ENCODE results near the gene PRKD3. TPM values are rescaled to one million over a fixed set of nuclear protein-coding genes. Genes with fewer than 3 reads are reported as not detected.
"Not testable (repeated sequence)": the region's sequence is repeated elsewhere in the genome, so short reads cannot be mapped to it uniquely, and the experiment has no call there.

PRKD3 gene
- total RNA-seq, 2 donors from 2014 or later: 46.8 to 78.4 TPM

DNA sequence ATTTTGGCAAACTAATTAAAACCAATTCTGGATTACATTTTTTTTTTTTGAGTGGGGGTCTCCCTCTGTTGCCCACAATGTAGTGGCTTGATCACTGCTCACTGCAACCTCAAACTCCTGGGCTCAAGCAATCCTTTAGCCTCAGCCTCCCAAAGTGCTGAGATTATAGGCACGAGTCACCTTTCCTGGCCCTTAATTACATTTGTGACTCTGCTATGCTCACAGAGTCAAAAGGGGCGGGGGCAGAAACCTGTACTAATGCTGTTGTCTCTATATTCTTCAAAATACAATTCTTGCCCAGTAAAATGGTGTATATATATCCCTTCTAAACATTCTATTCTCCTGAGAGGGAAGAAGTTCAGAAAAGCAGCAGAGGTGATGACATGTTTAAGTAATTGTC lies 23.2 kb downstream of the PRKD3 start:
- peaks cover 3 to 28% of the 10 kb centered on the region in 2 donors for H3K4me1 ChIP-seq (ENCODE audit: control insufficient read depth in 1 of 2, low read depth in 2 of 2)
- H3K4me3 ChIP-seq: no peak overlapping the region
- no peaks in the 10 kb centered on the region for H3K9me3 ChIP-seq
- no peak for ATAC-seq (ENCODE audit: insufficient number of reproducible peaks, low FRiP score, low read depth)
- no peaks in the 10 kb centered on the region for H3K27me3 ChIP-seq (replicated peaks; ENCODE audit: insufficient read depth)
- no peak for DNase-seq (ENCODE audit: low spot score)
- TF ChIP-seq, protein P1, sequence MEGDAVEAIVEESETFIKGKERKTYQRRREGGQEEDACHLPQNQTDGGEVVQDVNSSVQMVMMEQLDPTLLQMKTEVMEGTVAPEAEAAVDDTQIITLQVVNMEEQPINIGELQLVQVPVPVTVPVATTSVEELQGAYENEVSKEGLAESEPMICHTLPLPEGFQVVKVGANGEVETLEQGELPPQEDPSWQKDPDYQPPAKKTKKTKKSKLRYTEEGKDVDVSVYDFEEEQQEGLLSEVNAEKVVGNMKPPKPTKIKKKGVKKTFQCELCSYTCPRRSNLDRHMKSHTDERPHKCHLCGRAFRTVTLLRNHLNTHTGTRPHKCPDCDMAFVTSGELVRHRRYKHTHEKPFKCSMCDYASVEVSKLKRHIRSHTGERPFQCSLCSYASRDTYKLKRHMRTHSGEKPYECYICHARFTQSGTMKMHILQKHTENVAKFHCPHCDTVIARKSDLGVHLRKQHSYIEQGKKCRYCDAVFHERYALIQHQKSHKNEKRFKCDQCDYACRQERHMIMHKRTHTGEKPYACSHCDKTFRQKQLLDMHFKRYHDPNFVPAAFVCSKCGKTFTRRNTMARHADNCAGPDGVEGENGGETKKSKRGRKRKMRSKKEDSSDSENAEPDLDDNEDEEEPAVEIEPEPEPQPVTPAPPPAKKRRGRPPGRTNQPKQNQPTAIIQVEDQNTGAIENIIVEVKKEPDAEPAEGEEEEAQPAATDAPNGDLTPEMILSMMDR (IDR thresholded peaks at IDR 0.05): no peak
- no peak overlapping the region for H3K27ac ChIP-seq
- no peaks in the 10 kb centered on the region for H3K36me3 ChIP-seq

DNA sequence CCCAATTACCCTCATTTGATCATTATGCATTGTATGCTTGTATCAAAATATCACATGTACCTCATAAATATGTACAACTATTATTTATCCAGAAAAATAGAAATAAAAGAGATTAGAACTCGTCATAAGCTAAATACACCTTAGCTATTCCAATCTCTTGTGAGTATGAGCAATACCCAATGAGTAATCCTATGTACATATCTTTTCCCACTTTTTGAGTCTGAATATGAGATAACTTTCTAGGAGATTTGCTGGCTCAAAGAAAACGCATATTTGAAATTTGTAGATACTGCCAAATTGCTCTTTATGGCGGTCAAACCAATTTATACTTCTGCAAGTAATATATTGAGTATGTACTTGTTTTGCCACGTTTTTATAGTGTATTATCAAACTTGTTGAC lies 24.1 kb downstream of the PRKD3 start:
- peaks cover 3 to 20% of the 10 kb centered on the region in 2 donors for H3K4me1 ChIP-seq (ENCODE audit: control insufficient read depth in 1 of 2, low read depth in 2 of 2)
- H3K9me3 ChIP-seq: no peaks in the 10 kb centered on the region
- no peaks in the 10 kb centered on the region for H3K36me3 ChIP-seq
- ATAC-seq (ENCODE audit: insufficient number of reproducible peaks, low FRiP score, low read depth) (no peak), DNase-seq (ENCODE audit: low spot score) (no peak)
- H3K27me3 ChIP-seq (replicated peaks; ENCODE audit: insufficient read depth): no peaks in the 10 kb centered on the region
- H3K4me3 ChIP-seq: no peak overlapping the region
- no peak overlapping the region for H3K27ac ChIP-seq
- TF ChIP-seq, protein P1 (IDR thresholded peaks at IDR 0.05): no peak

DNA sequence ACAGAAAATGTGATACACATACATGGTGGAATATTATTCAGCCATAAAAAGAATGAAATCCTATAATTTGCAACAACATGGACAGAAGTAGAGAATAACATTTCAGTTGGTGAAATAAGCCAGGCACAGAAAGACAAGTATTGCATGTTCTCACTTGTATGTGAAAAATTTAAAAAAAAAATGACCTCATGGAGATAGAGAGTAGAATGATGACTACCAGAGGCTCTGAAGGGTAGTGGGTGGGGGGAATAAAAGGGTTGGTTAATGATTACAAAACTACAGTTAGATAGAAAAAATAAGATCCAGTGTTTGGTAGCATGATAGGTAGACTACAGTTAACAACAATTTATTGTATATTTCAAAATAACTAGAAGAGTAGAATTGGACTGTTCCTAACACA lies 24.5 kb downstream of the PRKD3 start:
- Histone ChIP-seq H3K9me3 (no peaks in the 10 kb centered on the region), H3K4me3 (no peak overlapping the region), H3K4me1 (ENCODE audit: control insufficient read depth in 1 of 2, low read depth in 2 of 2) (peaks cover 3 to 16% of the 10 kb centered on the region in 2 donors), H3K27me3 (replicated peaks; ENCODE audit: insufficient read depth) (no peaks in the 10 kb centered on the region), H3K27ac (no peak overlapping the region), H3K36me3 (no peaks in the 10 kb centered on the region)
- TF ChIP-seq, protein P1 (IDR thresholded peaks at IDR 0.05): no peak
- DNase-seq (ENCODE audit: low spot score): no peak
- no peak for ATAC-seq (ENCODE audit: insufficient number of reproducible peaks, low FRiP score, low read depth)

DNA sequence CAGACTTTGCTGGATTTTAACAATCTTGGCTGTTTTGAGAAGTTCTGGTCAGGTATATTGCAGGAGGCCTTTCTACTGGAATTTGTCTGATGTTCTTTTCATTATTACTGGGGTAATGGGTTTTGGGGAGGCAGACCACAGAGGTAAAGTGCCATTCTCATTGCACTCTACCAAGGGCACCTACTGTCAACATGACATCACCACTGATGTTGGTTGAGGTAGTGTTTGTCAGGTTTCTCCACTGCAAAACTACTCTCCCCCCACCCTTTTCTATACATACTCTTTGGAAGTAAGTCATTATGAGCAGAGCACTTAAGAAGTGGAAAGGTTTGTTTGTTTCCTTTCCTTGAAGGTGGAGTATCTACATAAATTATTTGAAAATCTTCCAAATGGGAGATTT lies 27.0 kb downstream of the PRKD3 start:
- TF ChIP-seq, protein P1 (IDR thresholded peaks at IDR 0.05): no peak
- Histone ChIP-seq H3K36me3 (no peaks in the 10 kb centered on the region), H3K4me3 (no peak overlapping the region), H3K27me3 (replicated peaks; ENCODE audit: insufficient read depth) (no peaks in the 10 kb centered on the region), H3K9me3 (no peaks in the 10 kb centered on the region), H3K27ac (no peak overlapping the region), H3K4me1 (ENCODE audit: control insufficient read depth in 1 of 2, low read depth in 2 of 2) (peaks cover 3 to 7% of the 10 kb centered on the region in 2 donors)
- no peak for ATAC-seq (ENCODE audit: insufficient number of reproducible peaks, low FRiP score, low read depth)
- DNase-seq (ENCODE audit: low spot score): no peak

DNA sequence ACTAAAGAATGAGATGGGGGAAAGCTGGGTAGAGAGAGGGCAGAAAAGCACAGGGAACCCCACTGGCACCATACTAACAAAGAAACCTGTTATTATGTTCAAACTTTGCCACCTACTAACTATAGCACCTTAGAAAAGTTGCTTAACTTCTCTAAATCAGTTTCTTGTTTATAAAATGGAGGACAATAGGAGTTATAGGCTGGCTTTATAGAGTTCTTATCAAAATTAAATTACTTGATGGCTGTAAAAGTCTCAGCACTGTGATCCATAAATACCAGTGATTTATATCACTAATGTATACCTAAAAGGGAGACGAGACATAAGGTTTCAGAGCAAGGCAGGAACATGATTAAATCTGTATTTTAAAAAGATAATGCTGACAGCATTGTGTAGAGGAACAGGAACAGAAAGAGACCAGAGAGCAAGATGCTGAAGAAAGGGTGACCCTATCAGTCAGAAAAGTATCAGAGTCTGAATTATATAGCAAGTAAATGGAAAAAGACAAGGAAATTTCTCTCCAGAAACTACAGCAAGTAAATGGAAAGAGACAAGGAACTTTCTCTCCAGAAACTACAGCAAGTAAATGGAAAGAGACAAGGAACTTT lies 29.1 kb downstream of the PRKD3 start:
- DNase-seq (ENCODE audit: low spot score) (no peak), ATAC-seq (ENCODE audit: insufficient number of reproducible peaks, low FRiP score, low read depth) (no peak)
- no peak overlapping the region for H3K27ac ChIP-seq

DNA sequence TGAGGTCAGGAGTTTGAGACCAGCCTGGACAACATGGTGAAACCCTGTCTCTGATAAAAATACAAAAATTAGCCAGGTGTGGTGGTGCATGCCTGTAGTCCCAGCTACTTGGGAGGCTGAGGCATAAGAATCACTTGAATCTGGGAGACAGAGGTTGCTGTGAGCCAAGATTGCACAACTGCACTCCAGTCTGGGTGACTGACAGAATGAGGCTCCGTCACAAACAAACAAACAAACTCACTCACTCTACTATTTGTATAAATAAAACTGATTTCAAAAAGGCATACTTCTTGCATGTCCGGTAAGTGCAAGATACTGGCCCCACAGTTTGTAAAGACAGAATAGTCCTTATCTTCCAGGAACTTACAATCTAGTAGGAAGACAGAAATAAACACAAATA lies 29.8 kb downstream of the PRKD3 start:
- H3K4me3 ChIP-seq; ATAC-seq (ENCODE audit: insufficient number of reproducible peaks, low FRiP score, low read depth); DNase-seq (ENCODE audit: low spot score); H3K27me3 ChIP-seq (replicated peaks; ENCODE audit: insufficient read depth); H3K27ac ChIP-seq; H3K9me3 ChIP-seq; H3K36me3 ChIP-seq; H3K4me1 ChIP-seq (ENCODE audit: control insufficient read depth in 1 of 2, low read depth in 2 of 2): not testable (repeated sequence)

More for the DNA sequence above, 29.1 kb downstream of the PRKD3 start:
- Histone ChIP-seq H3K36me3 (no peaks in the 10 kb centered on the region), H3K4me1 (ENCODE audit: control insufficient read depth in 1 of 2, low read depth in 2 of 2) (no peaks in the 10 kb centered on the region), H3K9me3 (no peaks in the 10 kb centered on the region), H3K4me3 (no peak overlapping the region), H3K27me3 (replicated peaks; ENCODE audit: insufficient read depth) (no peaks in the 10 kb centered on the region)
- TF ChIP-seq, protein P1 (IDR thresholded peaks at IDR 0.05): no peak

All from thoracic aorta (tissue), 2 donors.